ENCODE data around the gene KRTCAP2. TPM values are rescaled to one million over a fixed set of nuclear protein-coding genes. Genes with fewer than 3 reads are reported as not detected.

The KRTCAP2 gene
- total and polyA plus RNA-seq, 12 donors, result 96.1 to 355 (median 129) TPM

DNA sequence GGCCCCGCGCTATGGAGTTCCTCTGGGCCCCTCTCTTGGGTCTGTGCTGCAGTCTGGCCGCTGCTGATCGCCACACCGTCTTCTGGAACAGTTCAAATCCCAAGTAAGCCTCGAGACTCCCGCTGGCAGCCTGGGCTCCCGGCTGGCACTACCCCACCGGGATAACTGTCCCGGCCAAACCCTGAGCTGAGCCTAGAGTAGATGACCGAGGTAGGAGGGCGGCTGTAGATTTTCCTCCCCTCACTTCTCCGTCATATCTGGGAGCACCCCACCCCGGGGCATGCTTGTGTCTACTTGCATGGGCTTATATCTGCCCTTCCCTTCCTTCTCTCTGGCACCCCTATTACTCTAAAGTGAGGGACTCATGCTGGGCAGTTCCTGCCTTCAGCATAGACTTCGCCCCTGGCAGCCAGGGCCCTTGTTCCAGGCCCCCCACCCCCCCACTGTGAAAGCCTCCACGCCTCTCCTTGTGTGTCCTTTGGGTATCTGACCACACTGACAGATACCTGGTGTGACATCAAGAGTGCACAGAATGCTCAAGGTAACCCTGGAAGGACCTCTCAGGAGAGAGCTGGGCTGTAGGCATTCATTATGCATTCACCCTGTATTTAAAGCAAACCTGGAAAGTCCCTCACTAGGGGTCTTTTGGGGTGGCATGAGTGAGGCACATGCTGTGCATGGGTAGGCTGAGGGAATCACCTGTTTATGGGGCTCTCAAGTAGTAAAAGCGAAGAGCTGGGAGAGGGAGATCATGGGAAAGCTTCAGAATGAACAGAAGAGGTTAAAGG, 44.9 kb downstream of the KRTCAP2 start:
- ATAC-seq, result peak in 3 of 8 donors; percentile 0 to 4 (median 2)
- WGBS, 2 donors, result 1 to 3% methylated on average over 17 of the region's 17 CpGs
- Histone ChIP-seq H3K36me3 (peaks cover 0 to 25% (median 19%) of the 10 kb centered on the region in 9 donors), H3K9me3 (no peaks in the 10 kb centered on the region), H3K4me1 (peaks cover 17 to 81% (median 63%) of the 10 kb centered on the region in 9 donors), H3K27ac (peak overlapping the region; percentile 81 to 99 (median 94)), H3K27me3 (peaks cover 0 to 55% (median 0%) of the 10 kb centered on the region in 7 donors), H3K4me3 (peak overlapping the region; percentile 47 to 93 (median 79))
- DNase-seq, result no peak
- TF ChIP-seq, protein P1, sequence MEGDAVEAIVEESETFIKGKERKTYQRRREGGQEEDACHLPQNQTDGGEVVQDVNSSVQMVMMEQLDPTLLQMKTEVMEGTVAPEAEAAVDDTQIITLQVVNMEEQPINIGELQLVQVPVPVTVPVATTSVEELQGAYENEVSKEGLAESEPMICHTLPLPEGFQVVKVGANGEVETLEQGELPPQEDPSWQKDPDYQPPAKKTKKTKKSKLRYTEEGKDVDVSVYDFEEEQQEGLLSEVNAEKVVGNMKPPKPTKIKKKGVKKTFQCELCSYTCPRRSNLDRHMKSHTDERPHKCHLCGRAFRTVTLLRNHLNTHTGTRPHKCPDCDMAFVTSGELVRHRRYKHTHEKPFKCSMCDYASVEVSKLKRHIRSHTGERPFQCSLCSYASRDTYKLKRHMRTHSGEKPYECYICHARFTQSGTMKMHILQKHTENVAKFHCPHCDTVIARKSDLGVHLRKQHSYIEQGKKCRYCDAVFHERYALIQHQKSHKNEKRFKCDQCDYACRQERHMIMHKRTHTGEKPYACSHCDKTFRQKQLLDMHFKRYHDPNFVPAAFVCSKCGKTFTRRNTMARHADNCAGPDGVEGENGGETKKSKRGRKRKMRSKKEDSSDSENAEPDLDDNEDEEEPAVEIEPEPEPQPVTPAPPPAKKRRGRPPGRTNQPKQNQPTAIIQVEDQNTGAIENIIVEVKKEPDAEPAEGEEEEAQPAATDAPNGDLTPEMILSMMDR (IDR thresholded peaks at IDR 0.05), result no peak
- intact Hi-C loops (cut with DNase I), result loop anchor here in 9 of 10 donors (2.0 to 5.0 kb wide), 5 partner anchors 33 to 41 kb away; no protein-coding TSS in a partner anchor

DNA sequence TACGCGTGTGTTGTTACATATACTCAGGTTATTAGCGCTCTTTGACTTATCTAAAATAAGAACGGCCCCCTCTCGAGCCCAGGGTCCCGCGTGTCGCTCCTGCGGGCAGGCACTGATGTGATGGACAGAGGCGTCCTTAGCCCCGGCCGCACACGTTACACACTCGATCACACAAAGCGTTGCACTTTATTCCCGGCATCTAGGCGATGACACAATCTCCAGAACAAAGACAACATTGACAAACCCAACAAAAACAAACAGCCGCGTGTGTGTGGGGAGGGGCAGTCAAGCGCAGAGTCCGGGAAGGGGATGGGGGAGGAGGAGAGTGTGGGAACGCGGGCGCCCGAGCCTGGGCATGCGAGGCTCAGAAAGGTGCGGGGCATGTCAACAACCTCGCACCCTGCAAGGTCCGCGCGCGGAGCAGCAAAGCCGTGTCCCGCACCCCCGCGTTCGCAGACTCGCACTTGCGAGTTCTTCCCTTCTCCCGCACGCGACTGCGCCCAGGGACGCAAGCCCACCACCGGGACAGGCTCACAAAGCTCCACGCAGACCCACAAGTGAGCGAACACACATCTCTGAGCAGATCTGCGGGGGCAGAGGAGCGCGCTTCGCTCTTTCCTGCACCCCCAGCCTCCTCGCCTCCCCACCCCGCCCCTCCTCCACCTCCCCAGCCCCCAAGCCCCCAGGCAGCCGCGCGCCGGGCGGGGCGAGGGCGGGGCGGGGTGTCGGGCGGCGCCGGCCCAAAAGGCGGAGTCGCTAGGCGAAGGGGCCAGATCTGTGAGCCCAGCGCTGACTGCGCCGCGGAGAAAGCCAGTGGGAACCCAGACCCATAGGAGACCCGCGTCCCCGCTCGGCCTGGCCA, 45.8 kb downstream of the KRTCAP2 start, which contains the start of gene EFNA1:
Gene EFNA1 (plus strand): TSS at position 772 of the 862 bp plus-strand sequence. CDS start 102 bp downstream, outside the sequence.
- H3K4me1 ChIP-seq, result peaks cover 17 to 73% (median 59%) of the 10 kb centered on the region in 9 donors

DNA sequence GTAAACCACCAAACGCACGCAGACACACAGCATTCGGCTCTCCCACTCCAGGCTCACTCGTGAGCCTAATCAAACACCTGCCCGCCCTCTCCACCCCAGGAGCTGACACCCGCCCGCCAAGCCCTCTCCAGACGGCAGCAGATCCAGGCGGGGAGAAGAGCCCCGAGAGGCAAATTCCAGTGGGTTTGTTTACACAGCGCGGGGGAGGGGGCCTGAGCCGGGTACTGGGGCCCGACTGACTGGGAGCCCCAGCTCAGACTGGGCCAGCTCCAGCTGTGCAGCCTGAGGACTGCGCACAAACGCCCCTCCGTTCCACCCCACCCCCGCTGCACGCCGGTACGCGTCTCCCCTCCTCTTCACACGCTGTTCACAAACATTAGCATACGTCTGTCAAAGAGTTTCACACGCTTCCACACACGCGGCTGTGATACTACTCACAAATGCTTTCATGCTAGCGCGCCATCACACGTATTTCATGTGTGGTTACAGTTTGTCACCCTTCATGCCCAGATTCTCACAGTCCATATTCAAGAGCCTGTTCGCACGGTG, 46.5 kb downstream of the KRTCAP2 start:
- intact Hi-C loops (cut with DNase I), result loop anchor here in 6 of 10 donors (5.0 kb wide), 2 partner anchors 34 to 41 kb away; no protein-coding TSS in a partner anchor
- ATAC-seq (peak in 7 of 8 donors; percentile 0 to 15 (median 2)), DNase-seq (peak; percentile 23 to 29)
- Histone ChIP-seq H3K9me3 (no peaks in the 10 kb centered on the region), H3K4me3 (peak overlapping the region; percentile 47 to 93 (median 79)), H3K36me3 (peaks cover 0 to 10% (median 6%) of the 10 kb centered on the region in 9 donors), H3K27me3 (peaks cover 0 to 55% (median 0%) of the 10 kb centered on the region in 7 donors), H3K27ac (peak overlapping the region; percentile 81 to 99 (median 94)), H3K4me1 (peaks cover 14 to 66% (median 52%) of the 10 kb centered on the region in 9 donors)
- TF ChIP-seq, protein P1 (IDR thresholded peaks at IDR 0.05), result peak in 2 of 9 donors; percentile 25 to 29
- 2% methylated on average over 32 of the region's 32 CpGs for WGBS, 2 donors

More for the DNA sequence above, 45.8 kb downstream of the KRTCAP2 start, which contains the start of gene EFNA1:
- intact Hi-C loops (cut with DNase I), result loop anchor here in 6 of 10 donors (5.0 kb wide), 2 partner anchors 35 to 40 kb away; no protein-coding TSS in a partner anchor
- H3K36me3 ChIP-seq, result peaks cover 0 to 17% (median 12%) of the 10 kb centered on the region in 9 donors
- no peaks in the 10 kb centered on the region for H3K9me3 ChIP-seq
- TF ChIP-seq, protein P1 (IDR thresholded peaks at IDR 0.05), result peak in 1 of 9 donors; percentile 1
- WGBS, 2 donors, result 0 to 1% methylated on average over 76 of the region's 76 CpGs
- H3K27me3 ChIP-seq, result peaks cover 0 to 55% (median 0%) of the 10 kb centered on the region in 7 donors
- peak; percentile 75 to 81 for DNase-seq
- peak within 1 kb of the TSS; percentile 47 to 93 (median 79) for H3K4me3 ChIP-seq
- peak within 1 kb of the TSS; percentile 81 to 99 (median 94) for H3K27ac ChIP-seq
- ATAC-seq, result peak; percentile 60 to 73 (median 70)
